HG03378 (cell line): ENCODE data around the gene CDO1.
A peak's percentile ranks its signal among the peaks of the same experiment; 100 is the strongest.

ENCODE experiments used
- ATAC-seq: cut with Tn5 transposase; IDR thresholded peaks from one replicate; pipeline ENCODE4 v1.9.1; 2021; ENCODE audit warnings: mild to moderate bottlenecking, moderate library complexity; ENCODE audit not compliant: unreplicated experiment

The CDO1 gene

DNA sequence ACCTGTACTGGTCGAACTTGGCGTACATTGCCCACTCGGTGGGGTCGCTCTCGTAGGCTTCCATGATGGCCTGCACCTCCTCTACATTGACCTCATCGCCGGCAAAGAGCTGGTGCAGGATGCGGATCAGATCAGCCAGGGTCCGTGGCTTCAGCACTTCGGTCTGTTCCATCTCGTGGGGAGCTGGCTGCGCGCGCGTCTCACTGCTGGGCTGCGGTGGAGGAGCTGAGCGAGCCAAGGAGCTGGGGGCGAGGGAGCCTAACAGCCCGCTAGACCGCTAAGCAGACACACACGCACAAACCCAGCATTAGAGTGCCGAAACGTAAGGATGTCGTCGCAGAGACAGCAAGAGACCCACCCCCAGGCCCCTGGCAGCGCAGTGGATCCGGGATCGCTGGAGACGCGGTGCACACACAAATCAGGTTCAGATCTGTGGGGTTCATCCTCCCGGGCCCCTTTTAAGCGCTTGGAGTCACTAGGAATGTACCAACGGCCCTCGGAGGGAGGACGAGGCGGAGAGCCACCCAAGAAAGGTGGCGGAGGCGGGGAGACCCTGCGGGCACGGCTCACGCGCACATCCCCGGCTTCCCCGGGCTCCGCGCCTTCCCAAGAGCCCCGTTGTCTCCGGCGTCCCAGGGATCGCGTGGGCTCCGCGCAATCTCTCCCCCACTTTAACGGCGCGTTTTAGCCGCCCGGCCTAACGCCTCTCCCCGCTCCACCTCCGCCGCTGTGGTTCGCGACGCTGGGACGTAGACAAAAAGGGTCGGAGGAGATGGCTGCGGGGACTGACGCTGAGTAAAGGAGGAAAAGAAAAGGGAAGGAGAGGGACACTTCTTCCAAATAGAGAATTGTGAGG, at the start of gene CDO1:
CDO1 (minus strand) TSS at position 434 of the 856 bp plus-strand sequence; CDS start at position 172, 262 bp downstream.
- no peak for ATAC-seq

DNA sequence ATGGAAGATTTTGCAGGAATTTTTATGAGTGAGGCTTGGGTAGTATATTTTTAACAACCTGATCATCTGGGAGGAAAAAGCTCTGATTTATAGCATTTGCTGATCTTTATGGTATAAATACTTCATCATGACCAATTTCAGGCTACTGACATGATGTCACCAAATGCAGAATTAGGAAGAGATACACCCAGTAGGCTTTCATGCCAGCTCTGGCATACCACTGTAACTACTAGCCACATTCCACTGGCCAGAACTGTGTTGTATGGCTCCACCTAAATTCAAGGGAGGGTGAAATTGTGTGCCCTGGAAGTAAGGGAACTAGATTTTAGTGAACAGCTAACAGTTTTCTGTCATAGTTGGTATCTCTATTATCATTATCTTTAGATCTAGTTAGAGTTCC, 42.9 kb upstream of the CDO1 start:
- ATAC-seq, result no peak

DNA sequence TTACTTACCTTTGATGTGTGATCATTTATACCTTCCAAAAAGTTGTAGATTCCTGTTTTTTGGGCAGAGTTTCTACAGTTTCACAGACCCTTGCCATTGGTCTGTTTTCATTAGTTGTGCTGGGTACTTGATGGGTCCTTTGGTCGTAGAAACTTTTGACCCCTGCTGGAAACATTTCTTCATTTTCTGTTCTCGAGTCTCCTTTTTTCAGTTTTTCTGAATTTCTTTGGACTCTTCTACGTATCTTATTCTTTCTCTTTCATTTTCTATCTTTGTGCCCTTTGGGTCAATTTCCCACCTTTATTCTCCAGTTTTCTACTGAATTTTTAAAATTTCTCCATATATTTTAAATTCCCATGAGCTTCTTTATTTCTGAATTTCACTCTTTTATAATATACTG, 41.9 kb upstream of the CDO1 start:
- ATAC-seq, result no peak

DNA sequence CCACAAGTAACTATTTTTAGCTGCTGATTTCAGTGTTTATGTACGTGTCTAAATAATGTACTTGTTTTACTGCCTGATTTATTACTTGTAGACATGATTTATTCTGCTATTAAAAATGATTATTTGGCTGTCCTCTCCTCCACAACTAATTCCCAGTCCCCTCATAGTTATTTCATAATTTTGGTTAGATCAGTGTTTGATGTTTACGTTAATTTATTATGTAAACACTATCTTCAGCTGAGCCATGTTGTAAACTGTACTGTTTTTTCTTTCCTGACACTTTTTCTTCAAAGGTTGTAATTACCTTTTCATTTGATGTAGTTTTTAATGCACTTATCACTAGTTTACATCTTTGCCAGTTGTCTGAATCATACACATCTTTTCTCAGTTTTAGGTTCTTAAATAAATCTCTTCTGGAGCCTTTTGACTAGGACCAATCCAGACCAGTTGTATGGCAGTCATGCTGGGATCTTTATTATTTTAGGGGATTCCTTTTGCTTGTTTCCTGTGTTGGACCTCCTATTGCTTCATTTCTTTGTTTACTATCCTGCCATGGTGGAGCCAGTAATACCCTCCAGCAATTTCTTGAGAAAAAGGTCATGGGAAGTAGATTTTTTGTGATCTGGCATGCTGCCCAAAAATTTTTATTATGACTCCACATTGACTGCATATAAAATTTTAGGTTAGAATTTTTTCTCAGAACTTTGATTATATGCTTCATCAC, 41.3 kb upstream of the CDO1 start:
- no peak for ATAC-seq

DNA sequence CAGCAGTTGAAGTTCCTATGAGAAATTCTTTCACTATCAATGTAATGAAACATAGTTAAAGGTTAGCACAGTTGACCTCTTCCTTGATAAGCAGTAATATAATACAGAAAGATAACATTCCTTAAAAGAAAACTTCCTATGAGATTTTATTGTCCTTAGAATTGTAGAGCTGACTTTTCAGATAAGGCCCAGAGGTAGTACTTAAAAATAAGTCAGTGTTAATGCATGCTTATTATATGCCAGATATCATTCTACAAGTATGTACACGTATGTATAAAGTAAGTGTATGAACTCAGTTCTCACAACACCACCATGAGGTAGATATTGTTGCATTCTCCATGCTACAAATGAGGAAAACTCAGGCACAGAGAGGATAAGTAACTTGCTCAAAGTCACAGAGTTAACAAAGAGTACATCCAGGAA, 40.6 kb upstream of the CDO1 start:
- no peak for ATAC-seq

DNA sequence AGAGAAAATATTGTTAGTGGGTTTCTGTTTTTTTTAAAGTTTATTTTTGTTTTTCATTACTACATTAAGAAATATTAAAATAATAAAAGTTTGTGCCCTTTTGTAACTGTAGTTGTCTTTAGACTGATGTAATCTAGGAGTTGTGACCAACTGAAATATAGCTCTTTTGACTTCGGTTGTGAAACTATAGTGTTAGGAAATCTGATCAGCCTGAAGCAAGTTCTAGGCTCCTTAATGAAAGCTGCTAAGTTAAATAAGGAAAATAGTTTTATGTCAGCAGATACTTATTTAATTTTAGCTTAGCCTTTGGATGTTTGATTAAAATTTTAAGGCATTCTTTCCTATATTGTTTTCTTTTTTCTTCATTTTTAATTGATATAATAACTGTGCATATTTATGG, 39.5 kb upstream of the CDO1 start:
- ATAC-seq, result no peak

DNA sequence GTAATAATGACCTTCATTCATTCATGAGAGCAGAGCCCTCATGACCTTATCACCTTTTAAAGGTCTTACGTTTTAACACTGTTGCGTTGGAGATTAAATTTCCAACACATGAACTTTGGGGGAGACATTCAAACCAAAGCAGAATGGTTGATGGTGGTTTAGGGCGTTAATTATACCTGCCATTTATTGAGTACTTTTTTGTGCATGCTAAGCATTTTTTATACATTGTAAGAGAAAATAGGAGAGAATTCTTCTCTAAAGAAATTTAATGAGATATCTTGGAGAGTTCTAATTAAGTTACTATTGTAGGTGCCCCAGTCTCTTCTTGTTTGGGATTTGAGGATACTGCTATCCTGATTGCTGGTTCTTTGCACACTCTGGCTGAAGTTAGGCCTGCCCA, 37.7 kb upstream of the CDO1 start:
- ATAC-seq, result no peak

DNA sequence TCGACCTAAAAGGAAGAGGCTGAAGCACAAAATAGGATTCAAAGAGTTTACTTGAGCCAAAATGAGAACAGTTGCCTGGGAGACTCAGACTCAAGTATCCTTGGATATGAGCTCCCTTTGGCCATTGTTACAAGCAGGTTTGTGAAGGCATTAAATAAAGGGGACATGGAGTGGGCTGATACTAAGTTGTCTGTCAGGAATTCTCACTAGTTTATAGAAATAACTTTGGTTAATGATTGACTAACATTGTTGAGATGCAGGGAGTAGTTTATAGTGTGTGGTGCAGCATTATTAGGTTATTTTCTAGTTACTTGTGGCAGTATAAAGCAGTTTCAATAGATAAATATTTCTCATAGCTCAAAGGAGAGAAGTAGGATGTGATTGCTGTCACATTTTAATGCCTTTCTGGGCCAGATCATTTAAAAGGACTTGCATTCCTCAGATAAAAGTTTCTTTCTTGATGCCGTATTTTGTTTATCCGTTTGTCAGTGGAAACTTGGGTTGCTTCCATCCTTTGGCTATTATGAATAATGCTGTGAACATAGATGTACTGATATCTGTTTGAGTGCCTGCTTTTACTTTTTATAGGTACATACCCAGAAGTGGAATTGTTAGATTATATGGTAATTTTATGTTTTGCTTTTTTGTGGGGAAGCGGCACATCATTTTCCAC, 34.4 kb upstream of the CDO1 start:
- ATAC-seq, result no peak

DNA sequence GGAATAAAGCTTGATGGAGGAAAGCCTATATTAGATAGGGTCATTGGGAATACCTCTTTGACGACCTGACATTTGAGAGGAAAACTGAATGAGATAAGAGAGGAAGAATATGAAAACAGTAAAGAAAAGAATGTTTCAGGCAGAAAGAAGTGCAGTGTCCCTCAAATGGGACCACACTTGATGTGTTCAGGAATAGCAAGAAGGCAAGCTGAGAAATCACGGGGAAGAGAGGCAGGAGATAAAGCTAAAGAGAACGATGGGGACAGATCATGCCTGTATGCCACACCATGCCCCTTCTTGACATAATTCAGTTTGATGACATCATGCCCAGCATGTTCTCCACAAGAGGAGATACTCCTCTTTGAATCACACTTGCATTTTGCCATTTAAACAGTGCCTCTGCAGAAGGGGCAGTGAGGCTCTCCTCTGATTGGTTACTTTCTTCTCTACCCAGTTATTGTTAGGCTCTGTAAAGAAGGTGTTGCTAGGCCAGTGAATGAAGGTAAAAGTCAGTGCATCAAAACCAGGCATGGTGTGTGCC, 32.9 kb upstream of the CDO1 start:
- ATAC-seq, result no peak

DNA sequence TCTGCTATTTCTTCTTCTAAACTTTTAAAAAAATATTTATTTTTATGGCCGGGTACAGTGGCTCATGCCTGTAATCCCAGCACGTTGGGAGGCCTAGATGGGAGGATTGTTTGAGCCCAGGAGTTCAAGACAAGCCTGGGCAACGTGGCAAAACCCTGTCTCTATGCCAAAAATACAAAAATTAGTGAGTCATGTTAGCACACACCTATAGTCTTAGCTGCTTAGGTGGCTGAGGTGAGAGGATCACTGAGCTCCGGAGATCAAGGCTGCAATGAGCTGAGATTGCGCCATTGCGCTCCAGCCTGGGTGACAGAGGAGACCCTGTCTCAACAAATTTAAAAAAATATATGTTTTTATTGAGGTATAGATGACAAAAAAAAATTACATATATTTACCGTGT, 30.8 kb upstream of the CDO1 start:
- ATAC-seq, result no peak

DNA sequence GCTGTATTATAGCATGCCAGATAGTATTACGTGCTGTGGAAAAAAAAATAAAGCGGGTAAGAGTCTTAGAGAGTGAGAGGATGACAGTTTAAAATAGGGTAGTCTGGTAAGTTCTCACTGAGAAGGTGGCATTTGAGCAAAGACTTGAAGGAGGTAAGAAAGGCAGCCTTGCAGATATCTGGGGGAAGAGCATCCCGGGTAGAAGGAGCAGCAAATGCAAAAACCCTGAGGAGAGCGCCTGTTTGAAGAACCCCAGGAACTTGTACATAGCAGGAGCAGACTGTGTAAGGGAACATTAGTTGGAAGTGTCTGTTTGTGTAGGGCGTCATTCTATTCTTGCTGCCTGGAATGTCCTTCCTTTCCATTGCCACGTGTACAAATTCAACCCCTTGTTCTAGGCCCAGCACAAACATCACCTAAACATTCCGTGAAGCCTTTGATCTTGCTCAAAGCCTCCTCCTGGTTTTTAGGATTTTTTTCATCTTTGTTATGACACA, 27.9 kb upstream of the CDO1 start:
- no peak for ATAC-seq

DNA sequence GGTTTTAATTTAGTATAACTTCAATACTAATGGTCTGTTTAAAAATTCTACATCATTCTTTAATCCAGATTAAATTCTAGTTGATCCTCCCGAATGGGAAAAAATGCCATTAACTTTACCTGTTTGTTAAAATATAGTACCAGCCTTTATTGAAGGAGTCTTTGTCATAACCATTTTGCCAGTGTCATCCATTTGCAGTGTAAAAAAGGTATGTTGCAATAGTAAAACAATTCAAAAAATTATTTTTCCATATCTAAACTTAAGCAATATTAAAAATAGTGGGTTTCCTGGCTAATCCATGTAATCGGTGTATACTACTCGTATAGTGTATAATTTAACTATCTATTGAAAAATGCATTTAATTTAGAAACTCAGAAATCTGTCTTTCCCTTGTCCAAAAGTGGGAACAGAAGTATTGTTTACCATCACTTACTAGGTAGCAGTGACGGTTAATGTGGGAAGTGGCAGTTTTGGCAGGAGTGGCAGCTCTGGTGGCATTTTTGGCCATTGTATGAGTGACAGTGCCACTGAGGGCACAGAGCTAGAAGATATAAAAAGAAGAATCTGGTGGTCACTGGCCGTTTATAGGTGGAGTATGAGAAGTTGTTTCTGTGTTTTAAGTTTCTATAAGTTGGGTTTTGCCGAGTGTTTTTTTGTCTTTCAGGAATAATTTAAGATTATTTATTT, 27.1 kb upstream of the CDO1 start:
- no peak for ATAC-seq

DNA sequence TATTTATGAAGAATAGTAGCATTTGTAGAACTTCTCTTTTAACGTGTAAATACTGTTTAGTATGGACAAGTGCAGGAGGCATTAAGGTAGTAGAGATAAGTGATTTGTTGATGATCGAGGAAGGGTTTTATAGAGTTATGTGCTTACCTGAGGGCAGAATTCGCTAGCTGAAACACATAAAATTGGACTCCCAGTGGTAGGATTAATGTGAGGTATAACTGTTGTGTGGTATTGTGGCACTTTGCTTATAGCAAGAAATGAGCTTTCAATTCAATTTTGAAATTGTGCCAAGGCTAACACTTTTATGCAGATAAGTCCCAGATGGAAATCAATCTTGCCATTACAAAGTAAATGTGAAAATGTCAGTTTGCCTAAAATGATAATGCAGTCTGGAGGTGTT, 26.5 kb upstream of the CDO1 start:
- no peak for ATAC-seq

DNA sequence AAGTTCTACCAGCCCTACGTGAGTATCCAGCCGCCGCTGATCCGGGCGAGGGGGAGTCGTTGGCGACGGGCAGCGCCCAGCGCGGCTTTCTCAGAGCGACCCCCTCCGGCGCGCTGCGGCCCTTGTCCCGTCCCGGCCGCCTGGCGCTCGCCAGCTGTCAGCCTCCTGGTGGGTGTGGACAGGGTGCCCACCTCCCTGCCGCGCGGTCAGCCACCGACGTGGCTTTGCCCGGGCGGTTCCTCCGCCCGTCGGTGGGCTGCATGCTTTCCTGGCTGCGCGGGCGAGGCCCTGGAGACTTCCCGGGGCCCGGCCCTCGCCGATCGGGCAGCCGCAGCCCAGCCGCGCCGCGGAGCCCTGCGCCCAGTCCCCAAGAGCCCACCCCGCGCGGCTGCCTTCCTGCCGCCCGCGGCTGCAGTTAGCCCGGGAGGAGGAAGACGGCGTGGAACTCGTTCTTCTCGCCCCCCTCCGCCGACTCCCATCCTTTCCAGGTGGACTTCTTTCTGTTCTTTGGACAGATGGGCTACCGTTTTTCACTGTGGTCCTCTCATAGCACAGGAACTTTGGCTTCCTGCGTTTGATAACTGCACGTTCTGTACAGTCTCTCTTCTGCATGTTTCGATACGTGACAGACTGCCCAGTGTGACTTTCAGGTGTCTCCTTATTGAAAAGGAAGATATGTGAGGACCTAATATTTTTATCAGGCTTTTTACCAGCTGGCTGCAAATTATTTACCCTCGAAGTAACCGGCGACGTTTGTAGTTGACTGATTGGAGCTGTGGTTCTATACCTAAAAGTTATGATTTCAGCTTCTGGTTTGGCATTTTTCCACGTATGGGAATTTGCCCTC, 25.9 kb upstream of the CDO1 start:
- ATAC-seq, result peak; percentile 34

DNA sequence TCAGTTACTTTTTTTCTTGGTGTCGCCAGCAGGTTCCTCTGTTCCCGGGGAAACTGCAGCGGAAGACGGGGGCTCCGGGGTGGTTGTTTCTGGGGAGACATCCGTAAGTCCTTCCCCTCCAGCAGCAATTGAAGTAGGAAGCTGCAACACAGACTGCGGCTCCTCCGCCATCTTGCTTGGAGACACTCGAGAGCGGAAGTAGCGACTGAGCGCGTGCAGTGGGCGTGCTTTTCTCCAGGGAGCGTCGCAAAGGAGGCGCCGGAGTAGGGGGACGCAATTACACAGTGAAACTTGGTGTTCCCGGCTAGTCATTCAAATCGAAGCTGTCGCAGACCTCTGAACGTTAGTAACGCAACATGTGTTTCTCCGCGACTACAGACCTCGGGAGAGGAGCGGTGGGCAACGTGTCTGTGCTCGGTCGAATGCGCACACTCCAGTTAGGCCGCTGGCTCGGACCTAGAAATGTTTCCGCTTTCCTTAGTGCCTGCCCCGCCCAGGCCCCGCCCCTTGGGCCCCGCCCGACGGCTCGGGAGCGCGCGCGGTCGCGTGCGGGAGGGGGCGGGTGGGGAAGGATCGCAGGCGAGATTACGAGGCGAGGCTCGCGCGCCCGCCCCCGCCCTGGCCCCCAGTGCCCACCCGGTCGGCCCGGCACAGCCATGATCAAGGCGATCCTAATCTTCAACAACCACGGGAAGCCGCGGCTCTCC, 25.1 kb upstream of the CDO1 start, which contains the start of the genes AP3S1 and ATG12:
AP3S1 (plus strand) TSS at position 554 of the 707 bp plus-strand sequence; CDS start at position 657, 103 bp downstream.
ATG12 (minus strand) TSS at position 184 of the 707 bp plus-strand sequence; CDS start at position 171, 13 bp downstream.
- ATAC-seq, result peak; percentile 81

DNA sequence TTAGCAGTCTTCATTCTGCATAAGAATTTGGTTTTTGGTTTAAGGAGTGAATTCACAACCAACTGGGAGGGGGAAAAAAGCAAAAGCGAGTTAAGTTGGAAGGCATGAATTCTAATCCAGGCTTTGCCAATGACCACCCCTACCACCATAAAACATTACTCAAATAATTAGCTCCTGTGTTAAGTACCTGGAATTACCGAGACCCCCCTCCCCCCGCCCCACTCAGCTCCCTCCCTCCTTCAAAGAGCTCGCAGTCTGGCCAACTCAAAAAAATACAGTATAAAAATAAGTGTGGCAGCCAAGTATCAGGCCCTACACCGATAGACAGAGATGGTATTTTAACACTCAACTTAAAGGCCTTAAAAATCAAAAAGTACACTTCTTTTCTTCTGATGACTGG, 24.4 kb upstream of the CDO1 start:
- no peak for ATAC-seq

DNA sequence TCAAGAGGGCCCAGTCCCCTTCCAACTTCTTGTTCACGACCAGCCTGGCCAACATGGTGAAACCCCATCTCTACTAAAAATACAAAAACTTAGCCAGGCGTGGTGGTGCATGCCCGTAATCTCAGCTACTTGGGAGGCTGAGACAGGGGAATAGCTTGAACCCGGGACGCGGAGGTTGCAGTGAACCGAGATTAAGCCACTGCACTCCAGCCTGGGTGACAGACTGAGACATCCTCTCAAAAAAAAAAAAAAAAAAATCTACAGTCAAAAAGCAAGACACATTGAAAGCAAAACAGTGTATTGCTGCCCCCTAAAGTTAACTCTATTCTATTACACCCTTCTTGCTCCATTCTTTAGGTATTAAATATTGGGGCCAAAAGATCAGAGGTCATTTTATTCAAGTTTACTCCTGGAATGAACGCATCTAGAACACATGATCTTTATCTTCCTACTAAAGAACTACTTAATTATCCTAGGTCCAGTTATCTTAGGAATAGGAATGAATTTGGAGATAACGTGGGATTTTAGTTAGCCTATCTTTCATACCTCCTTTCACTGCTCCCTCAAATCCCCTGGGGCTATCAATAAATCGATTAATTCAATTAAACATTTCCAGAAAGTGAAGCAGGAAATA, 22.5 kb upstream of the CDO1 start:
- no peak for ATAC-seq

DNA sequence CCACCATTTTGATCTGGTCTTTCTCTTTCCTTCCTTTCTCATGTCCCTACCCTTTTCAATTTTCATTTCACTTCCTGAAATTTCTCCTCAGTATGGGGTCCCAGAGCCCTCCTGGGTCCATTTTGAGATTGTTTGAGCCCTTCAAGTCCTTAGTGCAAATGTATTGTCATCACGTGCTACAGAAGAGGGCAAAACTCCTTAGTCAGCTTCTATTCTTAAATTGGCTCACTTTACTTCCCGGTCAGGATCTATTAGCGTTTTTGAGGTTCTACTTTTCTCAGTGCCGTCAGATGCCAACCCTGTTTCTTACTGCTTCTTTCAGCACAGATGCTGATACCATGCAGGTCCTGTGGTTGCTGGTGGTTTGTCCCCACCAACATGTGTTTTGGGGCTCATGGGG, 19.0 kb upstream of the CDO1 start:
- no peak for ATAC-seq
